HL-60 (cell line): ENCODE measurements around the gene PKP3.

ENCODE experiments used
- CTCF ChIP-seq: IDR thresholded peaks from one replicate; pipeline ENCODE4 v1.5.1; 2011; ENCODE audit warnings: low read length, control low read depth, inconsistent platforms; ENCODE audit not compliant: insufficient read depth
- REST ChIP-seq: IDR thresholded peaks from 2 replicates; pipeline ENCODE4 v1.6.1; 2012; ENCODE audit warnings: low read depth; ENCODE audit not compliant: insufficient replicate concordance

- TF ChIP-seq CTCF (no peak), REST (no peak)
Measured at GRCh38 chr11:452203-452744, 58.3 kb downstream of the PKP3 start.
